Endothelial cell of umbilical vein (primary cell): ENCODE measurements around the gene APOF. TPM values are rescaled to one million over a fixed set of nuclear protein-coding genes. Genes with fewer than 3 reads are reported as not detected.

Source experiments
- BruUV-seq: library from RNA; stranded (reverse); fragments of 400-500 nt; replicated peaks from 2 replicates; lab custom pipeline; 2021; lab: Mats Ljungman, UMichigan
- CTCF ChIA-PET: fragments of 300-600, 350-600 bp; sonication (Branson Sonifier 250); formaldehyde crosslinking; loops from one replicate; lab custom pipeline; 2021; ENCODE audit warnings: antibody characterized with exemption, inconsistent platforms; lab: Charles Lee
- POLR2A ChIA-PET: fragments of 300-600, 350-600 bp; sonication (Branson Sonifier 250); formaldehyde crosslinking; loops from one replicate; lab custom pipeline; 2021; ENCODE audit warnings: antibody characterized with exemption, inconsistent platforms; lab: Charles Lee
- DNase-seq: peaks from one replicate; pipeline ENCODE4 v3.0.0-alpha.2; 2011; ENCODE audit warnings: low read depth, low spot score
- FAIRE-seq: peaks from 2 replicates; lab custom pipeline; 2011; peaks lifted over from hg19 to GRCh38; lab: Jason Lieb, UNC
- H2AFZ ChIP-seq: 2 replicates; pipeline ENCODE4 v1.6.0; 2012; ENCODE audit warnings: low read depth, low read length, control low read depth, inconsistent platforms
- H3K27ac ChIP-seq: 2 replicates; pipeline ENCODE4 v1.5.1; 2011; ENCODE audit warnings: low read depth, mild to moderate bottlenecking, control low read depth, low read length, moderate library complexity; ENCODE audit not compliant: insufficient read depth
- H3K27me3 ChIP-seq, 2 experiments: 2 replicates each; pipeline versions ENCODE4 v1.6.0 to v1.6.1; 2011; ENCODE audit warnings: low read length in 2 of 2, mixed read lengths in 1 of 2; ENCODE audit not compliant: control insufficient read depth in 2 of 2, insufficient read depth in 2 of 2
- H3K36me3 ChIP-seq, 2 experiments: 2 replicates in 1 of 2; 3 replicates in 1 of 2; pipeline ENCODE4 v1.5.1; 2011; ENCODE audit warnings: low read length in 2 of 2, mild to moderate bottlenecking in 1 of 2, moderate library complexity in 1 of 2; ENCODE audit not compliant: control insufficient read depth in 2 of 2, insufficient read depth in 2 of 2; ENCODE audit errors: extremely low read depth in 1 of 2
- H3K4me1 ChIP-seq: 3 replicates; pipeline ENCODE4 v1.5.1; 2011; ENCODE audit warnings: mild to moderate bottlenecking, low read length; ENCODE audit not compliant: control insufficient read depth, insufficient read depth; ENCODE audit errors: extremely low read depth
- H3K4me2 ChIP-seq: 2 replicates; pipeline ENCODE4 v1.6.1; 2011; ENCODE audit warnings: low read length, control low read depth, mixed read lengths; ENCODE audit not compliant: insufficient read depth
- H3K4me3 ChIP-seq, 3 experiments: fragments of 200-600 bp in 1 of 3; sonication (generic), shearing (Covaris generic) in 1 of 3; replicated peaks in 1 of 3; 2 replicates each; pipeline ENCODE4 v1.5.1; 2011 to 2016; ENCODE audit warnings: control low read depth in 3 of 3, low read length in 3 of 3, mild to moderate bottlenecking in 2 of 3, inconsistent platforms in 1 of 3, low read depth in 1 of 3, moderate library complexity in 1 of 3; ENCODE audit not compliant: insufficient read depth in 1 of 3
- H3K79me2 ChIP-seq: 2 replicates; pipeline ENCODE4 v1.6.0; 2012; ENCODE audit warnings: low read length, inconsistent platforms; ENCODE audit not compliant: control insufficient read depth, insufficient read depth
- H3K9ac ChIP-seq: replicated peaks from 2 replicates; pipeline ENCODE3; 2011; ENCODE audit warnings: low read length, control low read depth; ENCODE audit not compliant: insufficient read depth; ENCODE audit errors: extremely low read depth
- H3K9me1 ChIP-seq: replicated peaks from 3 replicates; pipeline ENCODE4 v1.6.0; 2011; ENCODE audit warnings: mild to moderate bottlenecking, low read length; ENCODE audit not compliant: control insufficient read depth, insufficient read depth; ENCODE audit errors: extremely low read depth
- H3K9me3 ChIP-seq: replicated peaks from 2 replicates; pipeline ENCODE4 v1.5.1; 2012; ENCODE audit warnings: low read length, inconsistent platforms; ENCODE audit not compliant: control insufficient read depth, insufficient read depth
- H4K20me1 ChIP-seq: replicated peaks from 2 replicates; pipeline ENCODE3; 2011; ENCODE audit warnings: mild to moderate bottlenecking, low read length; ENCODE audit not compliant: control insufficient read depth, insufficient read depth; ENCODE audit errors: extremely low read depth
- CTCF ChIP-seq, 2 donors: IDR thresholded peaks; 1 replicate in 1 of 2; 2 replicates in 1 of 2; pipeline ENCODE4 v1.5.1; 2011; ENCODE audit warnings: low read length in 2 of 2, mild to moderate bottlenecking in 2 of 2, moderate library complexity in 2 of 2, control low read depth in 1 of 2, inconsistent platforms in 1 of 2, low read depth in 1 of 2; ENCODE audit not compliant: insufficient read depth in 1 of 2; ENCODE audit errors: extremely low read depth in 1 of 2
- EZH2 ChIP-seq: IDR thresholded peaks from 2 replicates; pipeline ENCODE4 v1.6.1; 2012; ENCODE audit warnings: borderline replicate concordance, low read depth, mild to moderate bottlenecking, moderate library complexity, low read length, inconsistent platforms; ENCODE audit not compliant: severe bottlenecking
- FOS ChIP-seq: IDR thresholded peaks from 2 replicates; pipeline ENCODE4 v1.6.1; 2011; ENCODE audit warnings: mild to moderate bottlenecking, low read length, moderate library complexity, borderline replicate concordance; ENCODE audit not compliant: insufficient read depth
- GATA2 ChIP-seq: IDR thresholded peaks from 2 replicates; pipeline ENCODE4 v1.7.0; 2011; ENCODE audit warnings: low read depth, mild to moderate bottlenecking, moderate library complexity, mixed read lengths, low read length; ENCODE audit not compliant: insufficient read length, insufficient read depth
- JUN ChIP-seq: IDR thresholded peaks from 2 replicates; pipeline ENCODE4 v1.6.1; 2011; ENCODE audit warnings: borderline replicate concordance, low read depth; ENCODE audit not compliant: insufficient read length, insufficient read depth
- MAX ChIP-seq: IDR thresholded peaks from 2 replicates; pipeline ENCODE4 v1.6.1; 2011; ENCODE audit not compliant: insufficient read depth, insufficient read length
- MYC ChIP-seq: IDR thresholded peaks from one replicate; pipeline ENCODE4 v1.6.1; 2011; ENCODE audit warnings: mild to moderate bottlenecking, low read depth, low read length
- POLR2A ChIP-seq: IDR thresholded peaks from 2 replicates; pipeline ENCODE4 v1.6.1; 2012; ENCODE audit warnings: low read depth, mild to moderate bottlenecking, control low read depth, low read length
- POLR2AphosphoS5 ChIP-seq: IDR thresholded peaks from 2 replicates; pipeline ENCODE4 v1.6.1; 2012; ENCODE audit warnings: low read depth, mild to moderate bottlenecking, control low read depth, low read length, moderate library complexity; ENCODE audit not compliant: insufficient read depth
- dilution Hi-C: fragments of 300-500 bp; cut with MboI; formaldehyde crosslinking; loops from one replicate; pipeline ENCODE4 v1.15.0; 2019; ENCODE audit warnings: low sequenced_read_pairs; ENCODE audit not compliant: extremely low pct_ligation_motif_present
- intact Hi-C: fragments of 100-400 bp; cut with micrococcal nuclease; formaldehyde crosslinking; loops from one replicate; pipeline ENCODE4 v1.10.0; 2022
- polyA plus RNA-seq, 4 experiments: library from polyadenylated mRNA; depleted of rRNA in 3 of 4; stranded (reverse) in 3 of 4; unstranded in 1 of 4; fragments of >200 nt; gene quantifications; 2 replicates each; pipeline versions ENCODE4 v1.2.1 to v1.2.3, GENCODE V29; 2011 to 2012; ENCODE audit warnings: missing spikeins in 1 of 4
- total RNA-seq: library from RNA; stranded (reverse); gene quantifications from 2 replicates; pipeline ENCODE4 v1.2.3, GENCODE V29; 2021

The APOF gene
- total and polyA plus RNA-seq, 2 donors (not counting 3 experiments of a cell fraction or from before 2014, with no cell fraction given), result not detected

- POLR2A ChIA-PET, result interaction anchor here (0.6 to 1.2 kb wide), 2 partner anchors 15 to 217 kb away, joined by 3 to 8 read pairs; partner anchors contain the start of genes MYL6 and STAT2
- no peak overlapping the region for H3K27ac ChIP-seq
- H3K27me3 ChIP-seq, result no peaks in the 10 kb centered on the region
- peaks cover 13% of the 10 kb centered on the region for H3K4me1 ChIP-seq
- TF ChIP-seq POLR2A (no peak), FOS (peak; percentile 59)
- dilution Hi-C loops (no loop called here), intact Hi-C loops (no loop called here)
- peak overlapping the region; percentile 43 for H3K4me2 ChIP-seq
- H3K79me2 ChIP-seq, result no peaks in the 10 kb centered on the region
- no peaks in the 10 kb centered on the region for H3K9me3 ChIP-seq
- peak; percentile 65 for DNase-seq
- no peaks in the 10 kb centered on the region for H3K9me1 ChIP-seq
- peak; percentile 70 for FAIRE-seq
- H3K9ac ChIP-seq, result no peak overlapping the region
- no peaks in the 10 kb centered on the region for H3K36me3 ChIP-seq
- CTCF ChIA-PET, result interaction anchor here (0.7 to 1.6 kb wide), 9 partner anchors 9 to 694 kb away, joined by 3 to 10 read pairs (median 4); partner anchors contain the start of gene STAT2
- no peaks in the 10 kb centered on the region for H4K20me1 ChIP-seq
- H2AFZ ChIP-seq, result peak overlapping the region; percentile 10
- H3K4me3 ChIP-seq, result no peak overlapping the region
- BruUV-seq, result no TSS peak
These were observed 12.3 kb upstream of the APOF start for GRCh38 chr12:56374726-56375597.

GRCh38 chr12:56373515-56373914, 10.9 kb upstream of the APOF start:
- Histone ChIP-seq H3K9ac (no peak overlapping the region), H3K4me1 (peaks cover 13% of the 10 kb centered on the region), H2AFZ (no peak overlapping the region), H3K9me1 (no peaks in the 10 kb centered on the region), H3K27me3 (no peaks in the 10 kb centered on the region), H3K27ac (no peak overlapping the region), H3K4me3 (no peak overlapping the region), H3K79me2 (no peaks in the 10 kb centered on the region), H3K4me2 (no peak overlapping the region), H3K9me3 (no peaks in the 10 kb centered on the region), H3K36me3 (no peaks in the 10 kb centered on the region), H4K20me1 (no peaks in the 10 kb centered on the region)
- dilution Hi-C loops, result no loop called here
- no peak for DNase-seq
- intact Hi-C loops, result no loop called here
- no TSS peak for BruUV-seq
- ChIA-PET POLR2A (no interaction called here), CTCF (interaction anchor here (0.7 kb wide), 1 partner anchor 91 kb away, joined by 3 read pairs; no protein-coding TSS in a partner anchor)
- TF ChIP-seq CTCF (IDR thresholded peaks at IDR 0.05; ENCODE audit: extremely low read depth in 1 of 2, insufficient read depth in 1 of 2, low read depth in 1 of 2, low read length in 2 of 2) (no peak), MYC (no peak), POLR2AphosphoS5 (no peak), MAX (no peak), POLR2A (no peak), EZH2 (no peak), FOS (no peak), JUN (no peak), GATA2 (no peak)
- FAIRE-seq, result no peak
